DND-41 (cell line): ENCODE measurements around the gene DIS3L2.
A peak's percentile ranks its signal among the peaks of the same experiment; 100 is the strongest.

Experiments
- ATAC-seq: fragments of 200-7000 bp; cut with Tn5 transposase; 3 replicates; pipeline ENCODE4 v1.9.1; 2021; ENCODE audit warnings: low read depth; ENCODE audit not compliant: insufficient read depth
- DNase-seq: peaks from one replicate; pipeline ENCODE4 v3.0.0-alpha.2; 2020
- H2AFZ ChIP-seq: 2 replicates; pipeline ENCODE4 v1.6.0; 2012; ENCODE audit warnings: low read depth, low read length
- H3K27ac ChIP-seq: 2 replicates; pipeline ENCODE4 v1.5.1; 2012; ENCODE audit warnings: low read length, inconsistent platforms
- H3K27me3 ChIP-seq: fragments of 200-600 bp; sonication (generic); 2 replicates; pipeline ENCODE4 v1.6.0; 2012; ENCODE audit warnings: low read length, mild to moderate bottlenecking, inconsistent platforms; ENCODE audit not compliant: insufficient read depth, poor library complexity
- H3K36me3 ChIP-seq: 2 replicates; pipeline ENCODE4 v1.5.1; 2012; ENCODE audit warnings: low read length, inconsistent platforms; ENCODE audit not compliant: insufficient read depth
- H3K4me1 ChIP-seq: 2 replicates; pipeline ENCODE4 v1.5.1; 2012; ENCODE audit warnings: mild to moderate bottlenecking, low read length; ENCODE audit not compliant: insufficient read depth
- H3K4me2 ChIP-seq: 2 replicates; pipeline ENCODE4 v1.6.0; 2012; ENCODE audit warnings: mild to moderate bottlenecking, moderate library complexity, low read length, inconsistent platforms; ENCODE audit not compliant: insufficient read depth
- H3K4me3 ChIP-seq, 2 experiments: fragments of 200-600 bp in 1 of 2; shearing (Covaris generic) in 1 of 2; 2 replicates each; pipeline ENCODE4 v1.5.1; 2012 to 2016; ENCODE audit warnings: inconsistent platforms in 2 of 2, low read length in 2 of 2, mild to moderate bottlenecking in 2 of 2, low read depth in 1 of 2, moderate library complexity in 1 of 2
- H3K79me2 ChIP-seq: 2 replicates; pipeline ENCODE4 v1.6.0; 2012; ENCODE audit warnings: low read length, inconsistent platforms; ENCODE audit not compliant: insufficient read depth
- H3K9ac ChIP-seq: 2 replicates; pipeline ENCODE4 v1.6.0; 2012; ENCODE audit warnings: low read depth, mild to moderate bottlenecking, inconsistent platforms, low read length, moderate library complexity
- H3K9me3 ChIP-seq: 2 replicates; pipeline ENCODE4 v1.5.1; 2012; ENCODE audit warnings: low read length, moderate library complexity, mild to moderate bottlenecking, inconsistent platforms; ENCODE audit not compliant: insufficient read depth, severe bottlenecking
- H4K20me1 ChIP-seq: 2 replicates; pipeline ENCODE4 v1.6.0; 2012; ENCODE audit warnings: low read length; ENCODE audit not compliant: insufficient read depth
- EZH2 ChIP-seq: IDR thresholded peaks from 3 replicates; pipeline ENCODE4 v1.6.1; 2012; ENCODE audit warnings: borderline replicate concordance, low read depth, mild to moderate bottlenecking, moderate library complexity, low read length, inconsistent platforms; ENCODE audit not compliant: severe bottlenecking
- TF ChIP-seq, protein P1 (sequence below): IDR thresholded peaks from 2 replicates; pipeline ENCODE4 v1.5.1; 2012; ENCODE audit warnings: borderline replicate concordance, low read length, moderate library complexity, mild to moderate bottlenecking; ENCODE audit not compliant: poor library complexity, severe bottlenecking; ENCODE audit errors: extremely low read depth

The DIS3L2 gene

DNA sequence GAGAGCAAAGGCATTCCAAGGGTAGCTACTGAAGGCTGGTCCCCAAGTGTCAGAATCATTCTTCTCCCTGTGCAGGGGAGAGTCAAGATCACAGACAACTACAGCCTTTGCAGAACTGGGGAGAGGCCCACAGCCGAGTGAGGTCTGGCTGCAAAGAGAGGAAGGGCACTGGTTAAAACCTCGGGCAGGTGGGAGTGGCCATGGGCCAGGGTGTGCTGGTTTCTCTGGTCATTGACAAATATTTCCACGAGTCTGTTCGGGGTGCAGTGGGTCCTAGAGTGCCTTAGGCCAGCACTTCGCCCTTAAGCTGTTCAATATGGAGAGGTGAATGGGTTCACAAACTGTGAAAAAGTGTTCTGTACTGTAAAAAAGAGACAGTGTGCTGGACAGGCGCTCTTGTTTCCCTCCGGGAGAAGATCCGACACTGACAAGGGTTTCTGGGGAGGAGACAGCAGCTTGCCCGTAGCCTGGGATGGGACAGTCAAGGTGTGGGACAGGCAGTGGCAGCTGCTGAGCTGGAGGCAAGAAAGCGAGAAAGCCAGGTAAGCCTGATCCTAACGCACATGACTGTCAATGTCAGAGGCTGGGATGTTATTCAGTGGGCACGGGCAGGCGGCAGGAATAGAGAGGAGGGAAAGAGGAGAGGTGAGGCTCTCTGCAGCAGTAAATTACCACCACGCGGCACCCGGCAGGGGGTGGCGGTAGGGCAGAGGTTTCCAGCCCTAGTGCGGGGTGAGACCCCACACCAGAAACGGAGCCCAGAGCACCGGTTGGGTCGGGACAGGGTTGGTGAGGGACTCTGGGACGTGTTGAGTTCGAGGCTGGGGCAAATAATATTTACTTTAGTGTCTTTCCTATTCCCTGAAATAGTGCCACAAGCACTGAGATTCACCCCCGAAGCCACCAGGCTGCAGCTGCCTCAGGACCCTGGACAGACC is 37.3 kb upstream of the DIS3L2 start:
- no peak overlapping the region for H3K9ac ChIP-seq
- H3K79me2 ChIP-seq: no peaks in the 10 kb centered on the region
- H3K27me3 ChIP-seq: peaks cover 29% of the 10 kb centered on the region
- H4K20me1 ChIP-seq: peaks cover 12% of the 10 kb centered on the region; the same call in 1 of the 2 replicates
- no peak overlapping the region for H3K4me2 ChIP-seq
- no peak for ATAC-seq
- no peak overlapping the region for H3K4me3 ChIP-seq
- no peak for DNase-seq
- H3K36me3 ChIP-seq: no peaks in the 10 kb centered on the region
- peaks cover 19% of the 10 kb centered on the region for H3K4me1 ChIP-seq
- H3K9me3 ChIP-seq: no peaks in the 10 kb centered on the region
- H2AFZ ChIP-seq: no peak overlapping the region
- no peak overlapping the region for H3K27ac ChIP-seq
- TF ChIP-seq EZH2: no peak
- TF ChIP-seq, protein P1, sequence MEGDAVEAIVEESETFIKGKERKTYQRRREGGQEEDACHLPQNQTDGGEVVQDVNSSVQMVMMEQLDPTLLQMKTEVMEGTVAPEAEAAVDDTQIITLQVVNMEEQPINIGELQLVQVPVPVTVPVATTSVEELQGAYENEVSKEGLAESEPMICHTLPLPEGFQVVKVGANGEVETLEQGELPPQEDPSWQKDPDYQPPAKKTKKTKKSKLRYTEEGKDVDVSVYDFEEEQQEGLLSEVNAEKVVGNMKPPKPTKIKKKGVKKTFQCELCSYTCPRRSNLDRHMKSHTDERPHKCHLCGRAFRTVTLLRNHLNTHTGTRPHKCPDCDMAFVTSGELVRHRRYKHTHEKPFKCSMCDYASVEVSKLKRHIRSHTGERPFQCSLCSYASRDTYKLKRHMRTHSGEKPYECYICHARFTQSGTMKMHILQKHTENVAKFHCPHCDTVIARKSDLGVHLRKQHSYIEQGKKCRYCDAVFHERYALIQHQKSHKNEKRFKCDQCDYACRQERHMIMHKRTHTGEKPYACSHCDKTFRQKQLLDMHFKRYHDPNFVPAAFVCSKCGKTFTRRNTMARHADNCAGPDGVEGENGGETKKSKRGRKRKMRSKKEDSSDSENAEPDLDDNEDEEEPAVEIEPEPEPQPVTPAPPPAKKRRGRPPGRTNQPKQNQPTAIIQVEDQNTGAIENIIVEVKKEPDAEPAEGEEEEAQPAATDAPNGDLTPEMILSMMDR: no peak

DNA sequence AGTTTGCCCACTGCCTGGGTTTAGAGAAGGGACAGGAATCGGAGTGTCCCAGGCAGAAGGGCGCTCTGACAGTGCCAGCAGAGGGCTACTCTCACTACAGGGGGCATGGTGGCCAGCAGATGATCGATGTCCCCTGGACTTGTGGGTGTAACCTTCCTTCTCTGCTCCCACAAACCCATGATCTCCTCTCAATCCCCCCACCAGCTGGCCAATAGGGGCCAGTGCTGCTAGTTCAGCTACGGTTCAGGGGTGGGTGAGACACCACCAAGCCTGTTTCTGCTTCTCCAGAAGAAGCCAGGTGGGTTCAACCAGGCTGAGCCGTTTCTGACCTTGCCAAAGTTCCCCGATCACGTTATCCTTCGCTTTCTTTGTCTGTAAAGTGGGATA is 36.6 kb upstream of the DIS3L2 start:
- no peaks in the 10 kb centered on the region for H3K9me3 ChIP-seq
- ATAC-seq (no peak), DNase-seq (no peak)
- no peak overlapping the region for H2AFZ ChIP-seq
- no peak overlapping the region for H3K4me3 ChIP-seq
- H3K9ac ChIP-seq: no peak overlapping the region
- H3K36me3 ChIP-seq: no peaks in the 10 kb centered on the region
- H4K20me1 ChIP-seq: peaks cover 12% of the 10 kb centered on the region; the same call in 1 of the 2 replicates
- H3K27me3 ChIP-seq: peaks cover 29% of the 10 kb centered on the region
- H3K4me2 ChIP-seq: no peak overlapping the region
- H3K27ac ChIP-seq: no peak overlapping the region
- no peaks in the 10 kb centered on the region for H3K79me2 ChIP-seq
- TF ChIP-seq, protein P1: no peak
- TF ChIP-seq EZH2: no peak
- H3K4me1 ChIP-seq: peaks cover 19% of the 10 kb centered on the region

DNA sequence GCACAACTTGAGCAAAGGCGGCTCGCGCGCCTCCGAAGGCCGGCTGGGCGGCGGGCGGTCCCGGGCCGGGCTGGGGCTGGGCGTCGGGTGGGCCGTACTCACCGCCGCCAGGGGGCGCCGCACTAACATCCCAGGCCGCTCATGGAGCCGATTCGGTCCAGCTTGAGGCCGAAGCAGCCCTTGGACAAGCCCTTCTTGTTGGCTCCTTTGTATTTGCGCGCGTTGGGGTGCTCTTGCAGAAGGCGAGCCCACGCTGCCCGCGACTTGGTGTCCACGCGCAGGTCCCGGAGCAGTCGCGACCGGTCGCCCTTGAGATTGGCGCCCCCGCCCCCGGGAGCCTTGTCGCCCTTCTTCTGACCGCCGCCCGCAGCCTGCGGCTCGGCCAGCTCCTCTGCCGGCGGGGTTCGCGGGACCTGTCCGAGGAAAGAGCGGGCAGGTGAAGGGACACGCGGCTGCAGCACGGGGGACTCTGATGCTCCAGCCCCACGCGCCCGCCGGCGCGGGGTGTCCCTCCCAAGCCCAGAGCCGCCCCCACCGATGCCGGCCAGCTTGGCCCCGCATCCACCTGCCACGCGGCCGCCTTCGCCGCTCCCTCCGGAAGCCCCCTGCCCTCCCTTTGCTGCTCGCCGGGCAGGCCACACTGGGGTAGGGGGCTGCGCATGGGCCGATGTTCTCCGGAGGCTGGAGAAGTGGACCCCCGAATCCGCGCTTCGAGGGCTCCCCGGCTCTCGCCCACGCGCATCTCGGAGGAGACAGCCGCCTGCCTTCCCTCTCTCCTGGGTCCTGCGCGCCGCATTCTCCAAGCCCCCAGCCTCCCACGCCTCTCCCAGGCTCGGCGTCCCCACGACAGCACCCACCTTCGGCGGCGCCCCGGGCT is 36.0 kb upstream of the DIS3L2 start:
- Histone ChIP-seq H3K9ac (peak overlapping the region; percentile 38; the same call in 1 of the 2 replicates), H4K20me1 (0 out of 2 replicates have a peak, but pooled peaks cover 12% of the 10 kb centered on the region), H3K79me2 (no peaks in the 10 kb centered on the region), H3K27ac (no peak overlapping the region), H3K9me3 (no peaks in the 10 kb centered on the region), H3K27me3 (peaks cover 25% of the 10 kb centered on the region), H3K4me3 (peak overlapping the region in 1 of 2 experiments; percentile 47; a peak in 2 of 4 replicates), H3K4me1 (peaks cover 19% of the 10 kb centered on the region), H3K36me3 (no peaks in the 10 kb centered on the region), H2AFZ (peak overlapping the region; percentile 63), H3K4me2 (peak overlapping the region; percentile 77)
- ATAC-seq: peak; percentile 37; the same call in 2 of the 3 replicates
- TF ChIP-seq EZH2: no peak
- TF ChIP-seq, protein P1: peak; percentile 74
- peak; percentile 47 for DNase-seq
